MM.1S (cell line): ENCODE results near the gene CA4.

ENCODE experiments used
- EZH2 ChIP-seq: fragments of 300-600 bp; sonication (generic); optimal IDR thresholded peaks from 2 replicates; pipeline ENCODE3; 2017; ENCODE audit warnings: low read depth, mild to moderate bottlenecking, antibody characterized with exemption, low read length, mixed read lengths
- EZH2phosphoT487 ChIP-seq: fragments of 300-600 bp; sonication (generic); IDR thresholded peaks from 2 replicates; pipeline ENCODE4 v1.6.1; 2018; ENCODE audit warnings: antibody characterized with exemption, low read length
- TF ChIP-seq, protein P1 (sequence below): fragments of 300-600 bp; sonication (generic); IDR thresholded peaks from 2 replicates; pipeline ENCODE4 v1.5.1; 2016; ENCODE audit warnings: antibody characterized with exemption, low read length, mixed read lengths

DNA sequence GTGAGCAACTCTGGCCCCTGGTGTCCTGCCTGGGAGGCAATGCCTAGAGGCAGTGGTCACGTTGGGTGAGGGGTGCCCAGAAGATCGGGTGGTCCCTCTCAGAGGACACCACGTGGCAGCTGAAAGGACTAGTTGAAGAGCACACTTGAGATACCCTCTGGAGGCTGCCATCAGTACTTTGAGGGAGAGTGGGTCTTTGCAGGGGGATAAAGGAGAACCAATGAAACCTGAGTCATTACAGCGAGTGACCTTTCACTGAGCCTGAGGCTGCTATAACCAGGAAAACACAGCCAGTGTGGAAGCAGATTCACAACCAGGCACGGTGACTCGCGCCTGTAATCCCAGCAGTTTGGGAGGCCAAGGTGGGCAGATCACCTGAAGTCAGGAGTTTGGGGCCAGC, 18.9 kb downstream of the CA4 start:
- TF ChIP-seq, protein P1, sequence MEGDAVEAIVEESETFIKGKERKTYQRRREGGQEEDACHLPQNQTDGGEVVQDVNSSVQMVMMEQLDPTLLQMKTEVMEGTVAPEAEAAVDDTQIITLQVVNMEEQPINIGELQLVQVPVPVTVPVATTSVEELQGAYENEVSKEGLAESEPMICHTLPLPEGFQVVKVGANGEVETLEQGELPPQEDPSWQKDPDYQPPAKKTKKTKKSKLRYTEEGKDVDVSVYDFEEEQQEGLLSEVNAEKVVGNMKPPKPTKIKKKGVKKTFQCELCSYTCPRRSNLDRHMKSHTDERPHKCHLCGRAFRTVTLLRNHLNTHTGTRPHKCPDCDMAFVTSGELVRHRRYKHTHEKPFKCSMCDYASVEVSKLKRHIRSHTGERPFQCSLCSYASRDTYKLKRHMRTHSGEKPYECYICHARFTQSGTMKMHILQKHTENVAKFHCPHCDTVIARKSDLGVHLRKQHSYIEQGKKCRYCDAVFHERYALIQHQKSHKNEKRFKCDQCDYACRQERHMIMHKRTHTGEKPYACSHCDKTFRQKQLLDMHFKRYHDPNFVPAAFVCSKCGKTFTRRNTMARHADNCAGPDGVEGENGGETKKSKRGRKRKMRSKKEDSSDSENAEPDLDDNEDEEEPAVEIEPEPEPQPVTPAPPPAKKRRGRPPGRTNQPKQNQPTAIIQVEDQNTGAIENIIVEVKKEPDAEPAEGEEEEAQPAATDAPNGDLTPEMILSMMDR: no peak
- no peak for TF ChIP-seq EZH2phosphoT487
- no peak for TF ChIP-seq EZH2
